ENCODE measurements around the gene ARHGAP15. TPM values are rescaled to one million over a fixed set of nuclear protein-coding genes. Genes with fewer than 3 reads are reported as not detected.

The ARHGAP15 gene
- total RNA-seq, 1 experiment from 2014 or later, result 0.41 TPM

- no peak overlapping the region for H3K4me3 ChIP-seq (ENCODE audit: low read depth in 2 of 2, low read length in 2 of 2)
- no peaks in the 10 kb centered on the region for H3K9me3 ChIP-seq (ENCODE audit: control insufficient read depth, insufficient read depth, low read depth, low read length)
- in situ Hi-C loops (cut with HindIII; ENCODE audit: low pct_unique_long_range_greater_than_20kb, low sequenced_read_pairs), result no loop called here
- H3K36me3 ChIP-seq (ENCODE audit: control insufficient read depth, insufficient read depth, low read length), result no peaks in the 10 kb centered on the region
- CTCF ChIA-PET, result no interaction called here
- no peaks in the 10 kb centered on the region for H3K27me3 ChIP-seq (ENCODE audit: control insufficient read depth, insufficient read depth, low read length)
- intact Hi-C loops (cut with micrococcal nuclease; ENCODE audit: unreplicated experiment), result no loop called here
- H3K27ac ChIP-seq (ENCODE audit: low read length), result no peak overlapping the region
- no TSS peak for BruUV-seq (replicated peaks)
- ATAC-seq (no peak), DNase-seq (ENCODE audit: low read depth, low spot score) (no peak)
- POLR2A ChIA-PET, result no interaction called here
- no peak for TF ChIP-seq TCF7L2 (IDR thresholded peaks at IDR 0.05; ENCODE audit: low read depth, low read length)
- TF ChIP-seq SIN3A (IDR thresholded peaks at IDR 0.05; ENCODE audit: borderline replicate concordance, insufficient read depth, low read depth, low read length), result no peak
- TF ChIP-seq POLR2AphosphoS5 (IDR thresholded peaks at IDR 0.05; ENCODE audit: low read depth, low read length), result no peak
- TF ChIP-seq, protein P1, sequence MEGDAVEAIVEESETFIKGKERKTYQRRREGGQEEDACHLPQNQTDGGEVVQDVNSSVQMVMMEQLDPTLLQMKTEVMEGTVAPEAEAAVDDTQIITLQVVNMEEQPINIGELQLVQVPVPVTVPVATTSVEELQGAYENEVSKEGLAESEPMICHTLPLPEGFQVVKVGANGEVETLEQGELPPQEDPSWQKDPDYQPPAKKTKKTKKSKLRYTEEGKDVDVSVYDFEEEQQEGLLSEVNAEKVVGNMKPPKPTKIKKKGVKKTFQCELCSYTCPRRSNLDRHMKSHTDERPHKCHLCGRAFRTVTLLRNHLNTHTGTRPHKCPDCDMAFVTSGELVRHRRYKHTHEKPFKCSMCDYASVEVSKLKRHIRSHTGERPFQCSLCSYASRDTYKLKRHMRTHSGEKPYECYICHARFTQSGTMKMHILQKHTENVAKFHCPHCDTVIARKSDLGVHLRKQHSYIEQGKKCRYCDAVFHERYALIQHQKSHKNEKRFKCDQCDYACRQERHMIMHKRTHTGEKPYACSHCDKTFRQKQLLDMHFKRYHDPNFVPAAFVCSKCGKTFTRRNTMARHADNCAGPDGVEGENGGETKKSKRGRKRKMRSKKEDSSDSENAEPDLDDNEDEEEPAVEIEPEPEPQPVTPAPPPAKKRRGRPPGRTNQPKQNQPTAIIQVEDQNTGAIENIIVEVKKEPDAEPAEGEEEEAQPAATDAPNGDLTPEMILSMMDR (IDR thresholded peaks at IDR 0.05), result no peak
- TF ChIP-seq, protein P2, sequence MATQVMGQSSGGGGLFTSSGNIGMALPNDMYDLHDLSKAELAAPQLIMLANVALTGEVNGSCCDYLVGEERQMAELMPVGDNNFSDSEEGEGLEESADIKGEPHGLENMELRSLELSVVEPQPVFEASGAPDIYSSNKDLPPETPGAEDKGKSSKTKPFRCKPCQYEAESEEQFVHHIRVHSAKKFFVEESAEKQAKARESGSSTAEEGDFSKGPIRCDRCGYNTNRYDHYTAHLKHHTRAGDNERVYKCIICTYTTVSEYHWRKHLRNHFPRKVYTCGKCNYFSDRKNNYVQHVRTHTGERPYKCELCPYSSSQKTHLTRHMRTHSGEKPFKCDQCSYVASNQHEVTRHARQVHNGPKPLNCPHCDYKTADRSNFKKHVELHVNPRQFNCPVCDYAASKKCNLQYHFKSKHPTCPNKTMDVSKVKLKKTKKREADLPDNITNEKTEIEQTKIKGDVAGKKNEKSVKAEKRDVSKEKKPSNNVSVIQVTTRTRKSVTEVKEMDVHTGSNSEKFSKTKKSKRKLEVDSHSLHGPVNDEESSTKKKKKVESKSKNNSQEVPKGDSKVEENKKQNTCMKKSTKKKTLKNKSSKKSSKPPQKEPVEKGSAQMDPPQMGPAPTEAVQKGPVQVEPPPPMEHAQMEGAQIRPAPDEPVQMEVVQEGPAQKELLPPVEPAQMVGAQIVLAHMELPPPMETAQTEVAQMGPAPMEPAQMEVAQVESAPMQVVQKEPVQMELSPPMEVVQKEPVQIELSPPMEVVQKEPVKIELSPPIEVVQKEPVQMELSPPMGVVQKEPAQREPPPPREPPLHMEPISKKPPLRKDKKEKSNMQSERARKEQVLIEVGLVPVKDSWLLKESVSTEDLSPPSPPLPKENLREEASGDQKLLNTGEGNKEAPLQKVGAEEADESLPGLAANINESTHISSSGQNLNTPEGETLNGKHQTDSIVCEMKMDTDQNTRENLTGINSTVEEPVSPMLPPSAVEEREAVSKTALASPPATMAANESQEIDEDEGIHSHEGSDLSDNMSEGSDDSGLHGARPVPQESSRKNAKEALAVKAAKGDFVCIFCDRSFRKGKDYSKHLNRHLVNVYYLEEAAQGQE (IDR thresholded peaks at IDR 0.05; ENCODE audit: insufficient read depth in 1 of 2, low read depth in 2 of 2, low read length in 1 of 2), result no peak
- no peaks in the 10 kb centered on the region for H3K4me1 ChIP-seq (ENCODE audit: control insufficient read depth, insufficient read depth, low read length)
These were observed 487.2 kb downstream of the ARHGAP15 start for GRCh38 chr2:143616452-143616851.

- no peaks in the 10 kb centered on the region for H3K4me1 ChIP-seq (ENCODE audit: control insufficient read depth, insufficient read depth, low read length)
- ChIA-PET CTCF (no interaction called here), POLR2A (no interaction called here)
- no peaks in the 10 kb centered on the region for H3K27me3 ChIP-seq (ENCODE audit: control insufficient read depth, insufficient read depth, low read length)
- no peak for ATAC-seq
- no peak for DNase-seq (ENCODE audit: low read depth, low spot score)
- no peaks in the 10 kb centered on the region for H3K36me3 ChIP-seq (ENCODE audit: control insufficient read depth, insufficient read depth, low read length)
- no peaks in the 10 kb centered on the region for H3K9me3 ChIP-seq (ENCODE audit: control insufficient read depth, insufficient read depth, low read depth, low read length)
- no peak overlapping the region for H3K4me3 ChIP-seq (ENCODE audit: low read depth in 2 of 2, low read length in 2 of 2)
- no TSS peak for BruUV-seq (replicated peaks)
- in situ Hi-C loops (cut with HindIII; ENCODE audit: low pct_unique_long_range_greater_than_20kb, low sequenced_read_pairs) (no loop called here), intact Hi-C loops (cut with micrococcal nuclease; ENCODE audit: unreplicated experiment) (no loop called here)
- no peak for TF ChIP-seq SIN3A (IDR thresholded peaks at IDR 0.05; ENCODE audit: borderline replicate concordance, insufficient read depth, low read depth, low read length)
- TF ChIP-seq POLR2AphosphoS5 (IDR thresholded peaks at IDR 0.05; ENCODE audit: low read depth, low read length), result no peak
- TF ChIP-seq, protein P2 (IDR thresholded peaks at IDR 0.05; ENCODE audit: insufficient read depth in 1 of 2, low read depth in 2 of 2, low read length in 1 of 2), result no peak
- TF ChIP-seq, protein P1 (IDR thresholded peaks at IDR 0.05), result no peak
- no peak for TF ChIP-seq TCF7L2 (IDR thresholded peaks at IDR 0.05; ENCODE audit: low read depth, low read length)
- no peak overlapping the region for H3K27ac ChIP-seq (ENCODE audit: low read length)
These were observed 488.7 kb downstream of the ARHGAP15 start for GRCh38 chr2:143617803-143618415.
